GM18519 (cell line): ENCODE measurements around the gene SPECC1.
"Not testable (repeated sequence)": the region's sequence is repeated elsewhere in the genome, so short reads cannot be mapped to it uniquely, and the experiment has no call there.

Experiments
- ATAC-seq: cut with Tn5 transposase; IDR thresholded peaks from one replicate; pipeline ENCODE4 v1.9.1; 2021; ENCODE audit warnings: mild to moderate bottlenecking, moderate library complexity; ENCODE audit not compliant: unreplicated experiment, low FRiP score

The SPECC1 gene

GRCh38 chr17:20010099-20010863 lies 1.1 kb downstream of the SPECC1 start:
- ATAC-seq, result no peak

GRCh38 chr17:20010936-20011335 lies 1.8 kb downstream of the SPECC1 start:
- ATAC-seq, result no peak

DNA sequence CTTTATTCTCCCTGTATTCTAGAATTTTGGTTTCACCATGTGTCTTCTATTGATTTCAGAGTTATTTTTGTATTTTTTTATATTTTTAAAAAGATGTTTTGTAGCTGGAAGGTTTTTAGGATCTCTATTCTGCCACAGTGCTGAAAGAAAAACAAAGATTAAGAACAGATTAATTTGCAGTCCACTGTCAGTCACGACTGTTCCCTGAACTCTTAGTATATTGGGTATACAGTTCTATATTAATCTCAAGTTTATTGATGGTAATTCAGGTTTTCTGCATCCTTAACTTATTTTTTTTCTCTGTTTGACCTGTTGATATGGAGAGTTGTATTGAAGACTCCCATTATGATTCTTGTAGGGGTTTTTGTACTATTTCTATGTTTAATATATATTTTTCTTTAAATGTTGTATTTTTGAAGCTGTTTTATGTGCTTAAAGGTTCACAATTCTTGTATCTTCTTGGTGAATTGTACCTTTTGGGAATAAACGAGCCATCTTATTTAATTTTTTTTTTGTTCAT lies 2.9 kb downstream of the SPECC1 start:
- ATAC-seq, result no peak

DNA sequence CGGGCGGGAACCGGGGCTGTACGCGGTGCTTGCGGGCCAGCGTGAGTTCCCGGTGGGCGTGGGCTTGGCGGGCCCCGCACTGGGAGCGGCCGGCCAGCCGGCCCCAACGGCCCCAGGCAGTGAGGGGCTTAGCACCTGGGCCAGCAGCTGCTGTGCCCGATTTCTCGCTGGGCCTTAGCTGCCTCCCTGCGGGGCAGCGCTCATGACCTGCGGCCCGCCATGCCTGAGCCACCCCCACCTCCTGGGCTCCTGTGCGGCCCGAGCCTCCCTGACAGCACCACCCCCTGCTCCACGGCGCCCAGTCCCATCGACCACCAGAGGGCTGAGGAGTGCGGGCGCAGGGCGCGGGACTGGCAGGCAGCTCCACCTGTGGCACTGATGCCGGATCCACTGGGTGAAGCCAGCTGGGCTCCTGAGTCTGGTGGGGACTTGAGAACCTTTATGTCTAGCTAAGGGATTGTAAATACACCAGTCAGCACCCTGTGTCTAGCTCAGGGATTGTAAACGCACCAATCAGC lies 7.4 kb downstream of the SPECC1 start:
- not testable (repeated sequence) for ATAC-seq

- ATAC-seq, result no peak
These were observed 13.5 kb downstream of the SPECC1 start for GRCh38 chr17:20022701-20023100.

DNA sequence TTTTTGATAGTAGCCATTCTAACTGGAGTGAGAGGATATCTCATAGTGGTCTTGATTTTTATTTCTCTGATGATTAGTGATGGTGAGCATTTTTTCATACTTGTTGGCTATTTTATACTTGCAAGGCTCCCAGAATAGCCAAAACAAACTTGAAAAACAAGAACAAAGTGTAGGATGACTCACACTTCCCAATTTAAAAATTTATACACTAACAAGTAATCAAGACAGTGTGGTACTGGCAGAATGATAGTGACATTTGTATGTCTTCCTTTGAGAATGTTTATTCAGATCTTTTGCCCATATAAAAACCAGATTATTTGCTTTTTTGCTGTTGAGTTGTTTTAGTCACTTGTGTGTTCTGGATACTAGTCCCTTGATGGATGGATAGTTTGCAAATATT lies 17.8 kb downstream of the SPECC1 start:
- ATAC-seq, result no peak

DNA sequence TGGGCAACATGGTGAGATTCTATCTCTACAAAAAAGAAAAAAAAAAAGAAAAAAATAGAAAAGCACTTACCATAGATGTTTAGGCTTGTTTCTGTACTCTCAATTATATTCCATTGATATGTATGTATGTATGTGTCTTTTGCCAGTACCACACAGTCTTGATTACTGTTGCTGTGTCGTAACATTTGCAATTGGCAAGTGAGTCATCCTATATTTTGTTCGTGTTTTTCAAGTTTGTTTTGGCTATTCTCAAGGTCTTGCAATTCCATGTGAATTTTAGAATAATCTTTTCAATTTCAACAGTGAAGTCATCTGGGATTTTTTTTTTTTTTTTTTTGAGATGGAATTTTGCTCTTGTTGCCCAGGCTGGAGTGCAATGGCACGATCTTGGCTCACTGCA lies 19.3 kb downstream of the SPECC1 start:
- ATAC-seq, result no peak

- no peak for ATAC-seq
These were observed 23.5 kb downstream of the SPECC1 start for GRCh38 chr17:20032636-20033035.

DNA sequence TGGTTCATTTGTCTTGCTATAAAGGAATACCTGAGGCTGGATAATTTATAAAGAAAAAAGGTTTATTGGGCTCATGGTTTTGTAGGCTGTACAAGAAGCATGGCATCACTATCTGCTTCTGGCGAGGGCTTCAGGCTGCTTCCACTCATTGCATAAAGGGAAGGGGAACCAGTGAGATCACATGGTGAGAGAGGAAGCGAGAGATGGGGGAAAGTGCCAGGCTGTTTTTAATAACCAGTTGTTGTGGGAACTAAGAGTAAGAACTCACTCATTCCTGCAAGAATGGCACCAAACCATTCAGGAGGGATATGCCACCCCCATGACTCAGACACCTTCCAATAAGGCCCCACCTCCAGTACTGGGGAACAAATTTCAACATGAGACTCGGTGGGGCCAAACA lies 24.3 kb downstream of the SPECC1 start:
- ATAC-seq, result no peak

GRCh38 chr17:20035501-20035900 lies 26.3 kb downstream of the SPECC1 start:
- no peak for ATAC-seq

GRCh38 chr17:20037286-20037685 lies 28.1 kb downstream of the SPECC1 start:
- ATAC-seq, result not testable (repeated sequence)

DNA sequence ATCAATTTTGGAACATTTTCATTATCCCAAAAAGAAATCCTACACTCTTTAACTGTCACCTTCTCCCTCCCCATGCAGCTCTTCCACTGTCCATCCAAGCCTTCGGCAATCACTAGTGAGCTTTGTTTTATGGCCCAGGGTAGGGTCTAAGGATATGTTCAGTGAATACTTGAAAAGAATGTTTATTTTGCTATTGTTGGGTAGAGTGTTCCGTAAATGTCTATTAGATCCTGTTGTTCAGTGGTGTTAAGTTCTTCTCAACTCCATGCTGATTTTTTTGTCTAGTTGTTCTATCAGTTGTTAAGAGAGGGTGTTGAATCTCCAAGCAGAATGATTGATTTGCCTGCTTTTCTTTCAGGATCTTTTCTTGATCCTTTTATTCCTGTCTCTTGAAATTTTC lies 29.9 kb downstream of the SPECC1 start:
- ATAC-seq, result no peak

GRCh38 chr17:20040216-20040615 lies 31.1 kb downstream of the SPECC1 start:
- no peak for ATAC-seq

GRCh38 chr17:20043021-20043420 lies 33.9 kb downstream of the SPECC1 start:
- ATAC-seq, result no peak

GRCh38 chr17:20045476-20045875 lies 36.3 kb downstream of the SPECC1 start:
- ATAC-seq, result no peak

- no peak for ATAC-seq
These were observed 37.5 kb downstream of the SPECC1 start for GRCh38 chr17:20046629-20047028.

DNA sequence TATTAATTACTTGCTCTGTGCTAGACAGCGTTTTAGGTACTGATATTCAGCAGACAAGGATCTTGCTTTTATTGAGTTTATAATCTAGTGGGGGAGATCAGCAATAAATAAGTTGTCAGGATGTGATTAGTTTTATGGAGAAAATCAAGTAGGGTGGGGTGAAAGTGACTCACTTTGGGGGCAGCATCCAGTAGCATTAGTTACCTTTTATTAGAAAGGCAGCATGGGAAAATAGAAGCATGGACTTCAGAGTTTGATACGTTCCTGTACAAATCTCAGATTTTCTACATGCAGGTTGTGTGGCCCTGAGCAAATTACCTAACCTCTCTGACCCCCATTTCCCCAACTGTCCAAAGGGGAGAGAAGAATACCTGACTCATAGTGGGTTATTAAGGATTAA lies 42.5 kb downstream of the SPECC1 start:
- no peak for ATAC-seq

- no peak for ATAC-seq
These were observed 44.3 kb downstream of the SPECC1 start for GRCh38 chr17:20053361-20053964.

- ATAC-seq, result no peak
These were observed 50.6 kb downstream of the SPECC1 start for GRCh38 chr17:20059728-20060188.

GRCh38 chr17:20063665-20064648 lies 54.8 kb downstream of the SPECC1 start:
- no peak for ATAC-seq

GRCh38 chr17:20066253-20066652 lies 57.1 kb downstream of the SPECC1 start:
- no peak for ATAC-seq
